GM19240 (cell line): Measurements from ENCODE around the gene PLAAT4.
A peak's percentile ranks its signal among the peaks of the same experiment; 100 is the strongest.

Source experiments
- DNase-seq: peaks from one replicate; pipeline ENCODE4 v3.0.0; 2011; ENCODE audit warnings: low spot score; ENCODE audit not compliant: insufficient read length

Gene PLAAT4, protein sequence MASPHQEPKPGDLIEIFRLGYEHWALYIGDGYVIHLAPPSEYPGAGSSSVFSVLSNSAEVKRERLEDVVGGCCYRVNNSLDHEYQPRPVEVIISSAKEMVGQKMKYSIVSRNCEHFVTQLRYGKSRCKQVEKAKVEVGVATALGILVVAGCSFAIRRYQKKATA

GRCh38 chr11:63536669-63537292 is at the start of gene PLAAT4:
PLAAT4 (plus strand) TSS chr11:63536808; CDS start chr11:63536869, 61 bp downstream.
- DNase-seq: peak; percentile 44

DNA sequence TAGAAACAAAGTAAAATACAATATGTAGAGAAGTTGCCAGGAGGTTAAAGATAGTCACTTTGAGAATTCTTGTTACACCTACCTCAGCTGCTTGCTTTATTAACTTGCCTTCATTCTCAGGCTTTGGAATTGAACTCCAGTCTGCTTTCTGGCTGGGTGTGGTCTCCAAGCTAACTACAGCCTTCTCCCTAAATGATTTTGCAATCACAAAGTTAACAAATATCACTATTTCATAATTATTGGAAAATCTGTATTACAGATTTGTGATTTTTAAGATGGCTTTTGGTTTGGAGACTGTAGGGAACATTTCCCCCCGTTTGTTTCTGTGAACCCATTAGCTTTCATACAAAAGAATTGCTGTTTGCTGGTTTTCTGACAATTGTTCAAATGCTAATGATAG is 47.8 kb upstream of the PLAAT4 start:
- no peak for DNase-seq

DNA sequence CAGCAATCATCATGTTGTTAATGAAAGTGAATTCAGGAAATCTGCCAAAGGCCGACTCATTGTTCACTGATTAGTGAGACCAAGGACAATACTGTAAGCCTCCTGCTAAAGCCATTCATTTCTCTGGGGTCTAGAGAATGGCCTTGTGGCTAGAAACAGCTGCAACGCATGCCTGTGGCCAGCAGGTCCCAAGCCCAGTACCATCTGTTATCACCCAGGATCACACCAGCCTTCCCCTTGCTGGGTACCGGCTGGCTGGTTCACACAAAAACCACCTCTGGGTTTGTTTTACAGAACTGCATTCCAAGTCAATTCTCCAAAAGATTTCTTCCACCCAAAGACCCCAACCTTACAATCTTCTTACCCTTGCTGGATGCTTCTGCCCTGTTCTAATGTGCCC is 46.7 kb upstream of the PLAAT4 start:
- no peak for DNase-seq

DNA sequence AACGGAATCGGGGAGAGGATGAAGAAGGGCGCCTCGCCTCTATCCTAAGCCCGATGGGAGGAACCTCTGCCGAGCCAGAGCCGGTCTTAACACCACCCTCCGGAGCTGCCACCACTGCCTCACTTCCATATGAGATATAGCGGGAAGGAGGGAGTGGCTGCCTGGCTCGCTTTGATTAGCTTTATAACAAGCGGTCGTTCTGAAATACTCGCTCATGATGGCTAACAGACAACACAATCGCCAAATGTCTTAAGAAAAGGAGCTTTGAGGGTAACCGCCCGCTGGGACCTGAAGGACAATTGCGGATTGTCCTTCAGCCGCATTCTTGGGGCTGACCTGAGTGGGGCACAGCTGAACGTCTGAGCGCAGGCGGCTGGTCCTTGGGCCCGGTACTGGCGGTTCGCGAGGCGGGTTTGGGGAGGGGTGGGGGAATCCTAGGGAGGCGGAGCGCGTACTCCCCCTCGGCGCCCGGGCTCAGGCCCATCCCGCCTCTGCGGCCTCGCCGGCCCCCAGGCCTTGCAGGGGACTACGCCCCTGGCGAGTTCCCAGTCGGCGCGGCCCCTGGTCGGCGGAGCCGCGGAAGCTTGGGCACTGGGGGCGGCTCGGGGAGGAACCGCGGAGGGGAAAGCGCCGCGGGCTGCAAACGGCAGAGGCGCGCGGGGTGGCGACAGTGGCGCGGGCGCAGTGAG is 45.9 kb upstream of the PLAAT4 start, which contains the start of gene PLAAT5:
TSS of gene PLAAT5 (minus strand) at position 617 of the 689 bp plus-strand sequence. CDS start at position 484, 133 bp downstream.
- no peak for DNase-seq

DNA sequence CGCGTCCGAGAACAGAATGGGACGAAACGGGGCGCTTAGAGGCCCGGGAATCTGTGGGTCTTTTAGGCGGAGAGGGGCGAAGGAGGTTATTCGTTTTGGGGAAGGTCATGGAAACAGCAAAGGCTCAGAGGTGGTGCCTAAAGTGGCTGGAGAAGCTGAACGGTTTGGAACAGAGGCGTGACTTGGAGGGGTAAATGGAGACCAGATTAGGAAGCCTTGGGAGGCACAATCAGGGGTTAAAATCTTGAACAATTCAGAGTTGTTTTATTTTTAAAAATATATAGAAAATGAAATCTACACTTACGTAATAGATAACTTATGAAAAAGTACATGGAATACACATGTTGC is 45.4 kb upstream of the PLAAT4 start:
- no peak for DNase-seq

DNA sequence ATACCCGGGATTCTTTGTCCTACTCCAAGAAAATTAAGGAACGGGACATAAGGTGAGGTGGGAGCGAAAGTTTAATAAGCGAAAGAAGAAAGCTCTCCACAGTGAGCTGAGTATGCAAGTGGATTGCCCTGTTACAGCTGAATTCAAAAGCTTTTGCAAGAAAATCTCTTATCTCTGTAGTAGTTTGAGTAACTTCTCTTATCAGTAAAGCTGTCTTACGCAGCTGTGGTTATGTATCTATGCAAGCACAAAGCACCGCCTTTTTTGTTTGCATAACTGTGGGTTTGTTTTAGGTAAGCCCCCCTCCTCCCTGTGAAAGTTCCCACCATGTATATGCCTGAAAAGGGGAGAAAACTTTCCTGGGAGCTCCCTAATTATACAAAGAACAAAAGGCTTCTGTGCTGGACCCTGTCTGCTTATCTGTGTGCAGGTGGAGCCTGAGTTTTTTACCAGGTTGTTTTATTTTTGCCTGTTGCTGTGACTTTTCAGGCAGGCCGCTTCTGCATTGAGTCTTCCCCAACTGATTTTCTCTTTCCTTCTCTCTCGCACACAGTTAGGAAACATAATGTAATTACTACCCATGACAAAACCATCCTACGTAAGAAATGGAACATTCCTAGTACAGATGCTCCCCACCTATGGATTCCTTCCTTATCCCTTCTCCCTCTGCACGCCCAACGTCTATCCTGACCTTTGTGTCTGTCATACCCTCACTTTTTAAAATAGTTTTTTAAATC is 44.8 kb upstream of the PLAAT4 start:
- DNase-seq: no peak

DNA sequence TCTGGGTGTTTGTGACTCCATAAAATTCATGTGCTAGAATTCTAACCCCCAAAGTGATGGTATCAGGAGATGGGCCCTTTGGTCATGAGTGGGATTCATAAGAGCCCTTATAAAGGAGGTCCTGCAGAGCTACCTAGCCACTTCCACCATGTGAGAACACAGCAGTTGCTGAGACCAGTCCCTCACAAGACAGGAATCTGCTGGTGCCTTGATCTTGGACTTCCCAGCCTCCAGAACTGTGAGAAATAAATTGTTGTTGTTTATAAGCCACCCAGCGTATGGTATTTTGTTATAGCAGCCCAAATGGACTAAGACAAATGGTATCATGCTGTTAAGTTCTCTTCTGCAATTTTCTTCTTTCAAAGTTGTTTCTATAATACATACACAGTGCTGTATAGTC is 44.2 kb upstream of the PLAAT4 start:
- no peak for DNase-seq

DNA sequence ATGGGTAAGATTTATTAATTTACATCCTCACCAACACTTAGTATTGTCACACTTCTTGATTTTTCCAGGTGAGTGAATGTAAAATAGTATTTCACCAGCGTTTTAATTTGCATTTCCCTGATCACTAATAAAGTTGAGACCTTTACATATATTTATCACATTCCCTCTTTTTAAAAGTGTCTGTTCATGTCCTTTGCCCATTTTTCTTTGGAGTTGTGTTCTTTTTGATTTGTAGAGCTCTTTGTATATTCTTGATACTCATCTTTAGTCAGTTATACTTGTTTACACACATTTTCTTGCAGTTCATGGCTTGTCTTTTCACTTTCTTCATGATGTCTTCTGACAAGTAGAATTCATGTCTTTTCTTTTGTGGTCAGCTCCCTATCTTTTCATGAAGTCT is 43.5 kb upstream of the PLAAT4 start:
- DNase-seq: no peak

DNA sequence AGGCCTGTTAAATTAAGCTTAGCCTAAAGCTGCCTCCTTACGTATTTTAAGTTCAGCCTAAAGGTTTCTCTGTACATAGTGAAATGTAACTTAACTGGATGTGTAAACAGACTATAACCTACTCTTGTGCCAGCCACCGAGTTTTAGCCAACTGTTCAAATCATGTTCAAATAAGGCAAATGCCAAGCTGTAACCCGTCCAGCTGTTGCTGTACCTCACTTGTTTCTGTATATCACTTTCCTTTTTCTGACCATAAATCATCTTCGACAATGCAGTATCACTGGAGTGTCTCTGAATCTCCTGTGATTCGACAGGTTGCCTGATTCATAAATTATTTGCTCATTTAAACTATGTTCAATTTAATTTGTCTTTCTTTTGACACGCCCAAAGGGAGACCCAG is 41.6 kb upstream of the PLAAT4 start:
- DNase-seq: no peak

GRCh38 chr11:63499874-63500273 is 36.7 kb upstream of the PLAAT4 start:
- DNase-seq: no peak

DNA sequence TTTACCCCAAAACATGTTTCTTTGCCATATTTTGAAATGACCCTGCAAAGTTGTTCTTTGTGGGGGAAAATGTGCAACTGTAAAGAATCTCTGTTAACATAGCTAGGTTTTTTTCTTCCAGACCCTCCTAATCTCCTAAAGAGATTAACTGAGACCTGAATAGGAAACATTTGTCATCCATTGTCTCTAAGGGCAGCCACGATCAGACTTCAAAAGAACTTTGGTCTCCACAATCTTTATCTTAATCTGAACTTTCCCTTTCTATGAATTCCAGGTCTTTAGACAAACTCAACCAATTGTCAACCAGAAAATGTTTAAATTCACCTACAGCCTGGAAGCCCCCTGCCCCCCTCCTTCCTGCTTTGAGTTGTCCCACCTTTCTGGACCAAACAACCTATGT is 35.4 kb upstream of the PLAAT4 start:
- DNase-seq: no peak

- no peak for DNase-seq
These were observed 34.3 kb upstream of the PLAAT4 start for GRCh38 chr11:63502252-63502820.

- no peak for DNase-seq
These were observed 33.1 kb upstream of the PLAAT4 start for GRCh38 chr11:63503492-63503891.

DNA sequence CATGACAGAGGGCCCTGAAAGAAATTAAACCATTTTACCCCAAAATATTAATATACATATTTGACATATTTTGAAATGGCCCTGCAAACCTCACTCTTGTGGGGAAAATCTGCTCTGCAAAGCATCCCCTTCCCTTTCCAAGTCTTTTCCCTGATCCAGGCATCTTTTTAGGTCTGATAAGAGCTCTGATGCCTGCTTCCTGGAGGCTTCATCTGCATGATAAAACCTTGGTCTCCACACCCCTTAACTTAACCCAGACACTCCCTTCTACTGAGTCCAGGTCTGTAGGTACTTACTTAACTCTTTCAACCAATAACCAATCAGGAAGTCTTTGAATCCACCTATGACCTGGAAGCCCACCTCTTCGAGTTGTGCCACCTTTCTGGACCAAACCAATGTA is 32.6 kb upstream of the PLAAT4 start:
- DNase-seq: no peak

DNA sequence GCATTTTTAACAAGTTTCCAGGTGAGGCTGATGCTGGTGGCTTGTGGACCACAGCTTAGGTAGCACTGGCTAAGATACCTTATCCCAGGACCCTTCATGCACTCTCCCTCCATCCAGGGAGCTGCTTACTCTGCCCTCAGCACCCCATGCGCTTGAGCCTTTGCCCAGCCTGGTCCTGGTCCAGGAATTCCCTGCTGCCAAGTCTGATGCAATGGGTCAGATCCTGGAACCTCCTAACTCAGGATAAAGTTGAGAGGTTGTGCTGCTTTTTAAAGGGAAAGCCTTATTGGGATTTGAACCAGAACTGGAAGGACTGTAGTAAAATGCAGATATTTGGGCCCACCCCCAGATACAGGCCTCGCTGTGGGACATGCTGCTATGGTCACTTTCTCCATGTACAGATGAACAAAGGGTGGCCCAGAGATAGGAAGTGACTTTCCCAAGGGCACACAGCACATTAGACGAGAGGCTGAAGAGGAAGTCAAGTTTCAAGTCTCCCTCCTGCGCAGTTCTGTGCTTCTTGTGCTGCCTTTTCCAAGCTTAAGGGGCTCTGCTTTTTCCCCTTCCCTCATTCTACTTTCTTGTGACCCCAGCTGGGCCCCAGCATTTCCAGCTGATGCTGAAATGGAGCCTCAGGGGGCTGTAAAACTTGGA is 31.5 kb upstream of the PLAAT4 start:
- no peak for DNase-seq

GRCh38 chr11:63505857-63506528 is 30.6 kb upstream of the PLAAT4 start, which contains the start of gene LGALS12:
LGALS12 (plus strand) TSS chr11:63506084; CDS start chr11:63506459, 375 bp downstream.
- DNase-seq: no peak

DNA sequence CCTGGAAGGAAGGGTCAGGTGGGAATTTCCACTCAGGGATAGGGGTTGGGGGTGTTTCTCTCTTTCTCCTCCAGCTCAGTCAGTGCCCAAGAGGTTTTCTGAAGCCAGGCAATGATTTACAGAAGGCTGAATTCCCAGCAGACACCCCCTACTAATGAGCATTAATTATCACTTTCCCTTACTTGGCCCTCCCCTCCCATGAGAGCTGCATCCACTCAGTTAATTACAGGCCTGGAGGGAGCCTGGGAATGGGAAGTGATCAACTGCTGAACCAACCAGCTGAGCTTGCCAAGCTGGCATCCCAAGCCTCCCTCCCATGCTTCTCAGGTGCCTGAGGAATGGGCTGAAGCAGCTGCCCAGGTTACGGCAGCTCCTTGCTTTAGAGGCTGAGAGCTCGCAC is 29.7 kb upstream of the PLAAT4 start:
- no peak for DNase-seq

GRCh38 chr11:63507511-63507910 is 29.1 kb upstream of the PLAAT4 start:
- DNase-seq: no peak

- no peak for DNase-seq
These were observed 28.6 kb upstream of the PLAAT4 start for GRCh38 chr11:63508009-63508408.

GRCh38 chr11:63508745-63509144 is 27.9 kb upstream of the PLAAT4 start:
- DNase-seq: no peak
